H9 (cell line): ENCODE measurements around the gene RASSF8. TPM values are rescaled to one million over a fixed set of nuclear protein-coding genes. Genes with fewer than 3 reads are reported as not detected.

Experiments used
- DNase-seq: peaks from one replicate; pipeline ENCODE4 v3.0.0-alpha.2; 2017
- H2AFZ ChIP-seq: one replicate; pipeline ENCODE4 v1.6.1; 2013; ENCODE audit warnings: mild to moderate bottlenecking, low read length, control low read depth, moderate library complexity
- H2AK5ac ChIP-seq: 2 replicates; pipeline ENCODE4 v1.6.1; 2013; ENCODE audit warnings: low read length, control low read depth, mixed read lengths; ENCODE audit not compliant: insufficient read length
- H2BK120ac ChIP-seq: one replicate; pipeline ENCODE4 v1.6.1; 2013; ENCODE audit warnings: low read depth, mild to moderate bottlenecking, low read length, control low read depth, inconsistent platforms; ENCODE audit not compliant: poor library complexity, severe bottlenecking
- H2BK12ac ChIP-seq: 2 replicates; pipeline ENCODE4 v1.6.1; 2013; ENCODE audit warnings: low read length, control low read depth, mixed read lengths, low read depth; ENCODE audit not compliant: insufficient read length
- H2BK15ac ChIP-seq: 2 replicates; pipeline ENCODE4 v1.6.1; 2013; ENCODE audit warnings: low read depth, low read length, control low read depth
- H2BK20ac ChIP-seq: one replicate; pipeline ENCODE4 v1.6.1; 2013; ENCODE audit warnings: low read depth, mild to moderate bottlenecking, low read length, control low read depth, inconsistent platforms; ENCODE audit not compliant: poor library complexity, severe bottlenecking
- H2BK5ac ChIP-seq: 2 replicates; pipeline ENCODE4 v1.6.1; 2013; ENCODE audit warnings: low read length, control low read depth, mixed read lengths; ENCODE audit not compliant: insufficient read length
- H3K14ac ChIP-seq: 2 replicates; pipeline ENCODE4 v1.6.1; 2013; ENCODE audit warnings: low read length, control low read depth; ENCODE audit not compliant: insufficient read depth
- H3K18ac ChIP-seq: 2 replicates; pipeline ENCODE4 v1.6.1; 2013; ENCODE audit warnings: low read depth, mild to moderate bottlenecking, mixed read lengths, low read length, control low read depth; ENCODE audit not compliant: insufficient read length
- H3K23ac ChIP-seq: 2 replicates; pipeline ENCODE4 v1.6.1; 2013; ENCODE audit warnings: low read length, control low read depth, mixed read lengths, low read depth; ENCODE audit not compliant: insufficient read length
- H3K23me2 ChIP-seq: 2 replicates; pipeline ENCODE4 v1.6.1; 2013; ENCODE audit warnings: low read depth, mild to moderate bottlenecking, mixed read lengths, low read length, control low read depth; ENCODE audit not compliant: insufficient read length, poor library complexity, severe bottlenecking
- H3K27ac ChIP-seq: 2 replicates; pipeline ENCODE4 v1.5.1; 2013; ENCODE audit warnings: low read length, control low read depth, mixed read lengths, low read depth; ENCODE audit not compliant: insufficient read length
- H3K27me3 ChIP-seq: 2 replicates; pipeline ENCODE4 v1.6.1; 2013; ENCODE audit warnings: low read length, control low read depth, inconsistent platforms; ENCODE audit not compliant: insufficient read depth
- H3K4ac ChIP-seq: 2 replicates; pipeline ENCODE4 v1.6.1; 2013; ENCODE audit warnings: low read depth, mild to moderate bottlenecking, control low read depth, inconsistent platforms, low read length, moderate library complexity
- H3K4me1 ChIP-seq: 2 replicates; pipeline ENCODE4 v1.6.1; 2013; ENCODE audit warnings: low read length, control low read depth, inconsistent platforms; ENCODE audit not compliant: insufficient read depth
- H3K4me2 ChIP-seq: 2 replicates; pipeline ENCODE4 v1.6.1; 2013; ENCODE audit warnings: low read length, control low read depth, mixed read lengths; ENCODE audit not compliant: insufficient read length, insufficient read depth
- H3K56ac ChIP-seq: 2 replicates; pipeline ENCODE4 v1.6.1; 2013; ENCODE audit warnings: low read depth, mild to moderate bottlenecking, mixed read lengths, low read length, control low read depth; ENCODE audit not compliant: insufficient read length
- H3K79me1 ChIP-seq: 2 replicates; pipeline ENCODE4 v1.6.1; 2013; ENCODE audit warnings: low read depth, mild to moderate bottlenecking, moderate library complexity, low read length, control low read depth, inconsistent platforms; ENCODE audit not compliant: insufficient read depth, poor library complexity, severe bottlenecking
- H3K79me2 ChIP-seq: 2 replicates; pipeline ENCODE4 v1.6.1; 2013; ENCODE audit warnings: low read length, control low read depth, inconsistent platforms; ENCODE audit not compliant: insufficient read depth
- H3K9ac ChIP-seq: 2 replicates; pipeline ENCODE4 v1.6.1; 2013; ENCODE audit warnings: low read length, control low read depth, mixed read lengths; ENCODE audit not compliant: insufficient read length; ENCODE audit errors: extremely low read depth
- H3K9me3 ChIP-seq: one replicate; pipeline ENCODE4 v1.6.1; 2013; ENCODE audit warnings: low read depth, low read length, inconsistent platforms; ENCODE audit not compliant: control insufficient read depth
- H3T11ph ChIP-seq: one replicate; pipeline ENCODE4 v1.6.1; 2013; ENCODE audit warnings: mild to moderate bottlenecking, low read length, control low read depth, inconsistent platforms
- H4K20me1 ChIP-seq: one replicate; pipeline ENCODE4 v1.6.1; 2013; ENCODE audit not compliant: control insufficient read depth, insufficient read length, insufficient read depth
- H4K5ac ChIP-seq: 2 replicates; pipeline ENCODE4 v1.6.1; 2013; ENCODE audit warnings: low read depth, mild to moderate bottlenecking, mixed read lengths, low read length, control low read depth; ENCODE audit not compliant: insufficient read length
- H4K8ac ChIP-seq: replicated peaks from 2 replicates; pipeline ENCODE4 v1.6.1; 2013; ENCODE audit warnings: low read length, control low read depth, mixed read lengths, low read depth; ENCODE audit not compliant: insufficient read length
- H4K91ac ChIP-seq: 2 replicates; pipeline ENCODE4 v1.6.1; 2013; ENCODE audit warnings: low read depth, mild to moderate bottlenecking, moderate library complexity, mixed read lengths, low read length, control low read depth; ENCODE audit not compliant: insufficient read length
- H3K27ac Mint-ChIP-seq, 3 experiments: 2 replicates in 2 of 3; 3 replicates in 1 of 3; pipeline ENCODE4 v1.8.0; 2020 to 2021; ENCODE audit warnings: mixed read lengths in 3 of 3, mild to moderate bottlenecking in 1 of 3, moderate library complexity in 1 of 3
- H3K27me3 Mint-ChIP-seq: 2 replicates; pipeline ENCODE4 v1.8.0; 2021; ENCODE audit warnings: low read depth, mild to moderate bottlenecking, moderate library complexity, mixed read lengths
- H3K36me3 Mint-ChIP-seq, 3 experiments: 2 replicates in 2 of 3; 3 replicates in 1 of 3; pipeline ENCODE4 v1.8.0; 2020 to 2021; ENCODE audit warnings: low read depth in 3 of 3, mixed read lengths in 3 of 3; ENCODE audit not compliant: insufficient read depth in 1 of 3
- H3K4me1 Mint-ChIP-seq, 2 experiments: 2 replicates each; pipeline ENCODE4 v1.8.0; 2020; ENCODE audit warnings: mixed read lengths in 2 of 2
- H3K4me3 Mint-ChIP-seq, 2 experiments: 2 replicates in 1 of 2; 3 replicates in 1 of 2; pipeline ENCODE4 v1.8.0; 2020 to 2021; ENCODE audit warnings: mild to moderate bottlenecking in 2 of 2, mixed read lengths in 2 of 2, moderate library complexity in 1 of 2
- H3K9me3 Mint-ChIP-seq, 2 experiments: 2 replicates in 1 of 2; 3 replicates in 1 of 2; pipeline ENCODE4 v1.8.0; 2020; ENCODE audit warnings: mild to moderate bottlenecking in 2 of 2, mixed read lengths in 2 of 2, moderate library complexity in 1 of 2
- CTCF ChIP-seq: fragments of 200-600 bp; sonication (generic); conservative IDR thresholded peaks from 3 replicates; pipeline ENCODE4 v1.8.0; 2021; ENCODE audit warnings: antibody characterized with exemption, mild to moderate bottlenecking
- WGBS: extraction: QIAGEN DNeasy Blood & Tissue Kit; methylation state at CpG from one replicate; pipeline ENCODE4 v1.1.7; 2013; ENCODE audit warnings: missing lambda C conversion rate, low lambda C conversion rate, mixed read lengths; ENCODE audit not compliant: insufficient read length; ENCODE audit errors: extremely low coverage; 5-methylcytosine and 5-hydroxymethylcytosine counted together
- total RNA-seq: library from RNA; stranded (reverse); gene quantifications from 2 replicates; pipeline ENCODE4 v1.2.1, GENCODE V29; 2021

RASSF8 gene
- total RNA-seq, 1 experiment from 2014 or later, result 38.8 TPM

DNA sequence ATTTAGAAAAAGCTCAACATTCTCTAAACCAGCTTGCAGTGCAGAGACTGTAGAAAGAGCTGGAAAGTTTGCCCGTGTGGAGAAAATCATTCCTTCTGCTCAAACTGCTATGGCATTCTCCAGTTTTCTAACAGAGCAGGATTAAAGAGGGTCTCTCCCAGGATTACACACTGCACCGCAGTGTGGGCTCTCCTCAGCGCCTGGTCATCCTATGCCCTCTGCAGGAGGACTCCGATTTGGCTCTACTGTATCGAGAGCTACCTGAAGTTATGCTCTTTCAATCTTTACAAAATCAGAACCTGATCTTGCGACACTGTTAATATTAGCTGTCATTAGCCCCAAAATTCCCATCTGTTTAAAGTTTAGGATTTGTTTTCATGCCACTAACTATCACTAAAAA is 133.3 kb downstream of the RASSF8 start:
- H3K4ac ChIP-seq, result no peak overlapping the region
- no peak overlapping the region for H3K14ac ChIP-seq
- no peak overlapping the region for H3K4me2 ChIP-seq
- H3K27ac ChIP-seq, result no peak overlapping the region
- H3T11ph ChIP-seq, result no peak overlapping the region
- no peaks in the 10 kb centered on the region for H3K27me3 ChIP-seq
- DNase-seq, result peak; percentile 57
- no peak overlapping the region for H3K4me3 Mint-ChIP-seq
- H2AFZ ChIP-seq, result no peak overlapping the region
- H3K56ac ChIP-seq, result no peak overlapping the region
- no peak overlapping the region for H2BK20ac ChIP-seq
- H4K8ac ChIP-seq, result no peak overlapping the region
- peaks cover 1% of the 10 kb centered on the region; the same call in 1 of the 2 replicates for H3K27me3 Mint-ChIP-seq
- no peaks in the 10 kb centered on the region for H3K36me3 Mint-ChIP-seq
- no peak overlapping the region for H2BK120ac ChIP-seq
- no peak overlapping the region for H3K23ac ChIP-seq
- no peak overlapping the region for H3K9ac ChIP-seq
- H3K27ac Mint-ChIP-seq, result no peak overlapping the region
- no peaks in the 10 kb centered on the region for H3K79me1 ChIP-seq
- H4K20me1 ChIP-seq, result no peaks in the 10 kb centered on the region
- H2BK15ac ChIP-seq, result no peak overlapping the region
- no peaks in the 10 kb centered on the region for H3K23me2 ChIP-seq
- H3K79me2 ChIP-seq, result no peaks in the 10 kb centered on the region
- no peak overlapping the region for H4K5ac ChIP-seq
- H3K4me1 Mint-ChIP-seq, result no peaks in the 10 kb centered on the region
- no peak overlapping the region for H2BK5ac ChIP-seq
- no peaks in the 10 kb centered on the region for H3K4me1 ChIP-seq
- no peak overlapping the region for H2BK12ac ChIP-seq
- no CpG with 5 or more reads among the region's 6 CpGs for WGBS
- no peak overlapping the region for H4K91ac ChIP-seq
- H2AK5ac ChIP-seq, result no peak overlapping the region
- H3K9me3 Mint-ChIP-seq, result no peaks in the 10 kb centered on the region
- TF ChIP-seq CTCF, result peak; percentile 60
- H3K9me3 ChIP-seq, result no peaks in the 10 kb centered on the region
- no peak overlapping the region for H3K18ac ChIP-seq
